Muscle of back (tissue), 11 donors: Measurements from ENCODE around the gene MROH7. TPM values are rescaled to one million over a fixed set of nuclear protein-coding genes. Genes with fewer than 3 reads are reported as not detected.

Experiments used
- DNase-seq, 3 donors: peaks; one replicate each; pipeline versions ENCODE4 v3.0.0 to v3.0.0-alpha.2; 2013
- polyA plus RNA-seq, 10 donors: library from polyadenylated mRNA; unstranded; fragments of 120-200 nt; gene quantifications; one replicate each; pipeline ENCODE4 v1.2.1, GENCODE V29; 2013; ENCODE audit not compliant: insufficient read length in 10 of 10

MROH7 gene
- polyA plus RNA-seq, 10 donors, result 1.3 to 8.5 (median 3.2) TPM

- DNase-seq, result no peak
Measured at GRCh38 chr1:54695764-54696163, 54.2 kb downstream of the MROH7 start.

DNA sequence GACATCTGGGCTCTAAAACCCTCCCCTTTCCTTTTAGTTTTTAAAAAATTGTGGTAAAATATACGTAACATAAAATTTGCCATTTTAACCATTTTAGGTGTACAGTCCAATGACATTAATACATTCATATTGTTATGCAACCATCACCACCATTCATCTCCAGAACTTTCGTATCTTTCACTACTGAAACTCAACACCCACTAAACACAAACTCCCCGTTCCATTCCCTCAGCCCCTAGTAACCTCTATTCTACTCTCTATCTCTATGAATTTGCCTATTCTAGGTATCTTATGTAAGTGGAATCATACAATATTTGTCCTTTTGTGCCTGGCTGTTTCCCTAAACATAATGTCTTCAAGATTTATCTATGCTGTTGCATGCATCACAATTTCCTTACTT, 54.7 kb downstream of the MROH7 start:
- no peak for DNase-seq

- no peak for DNase-seq
Measured at GRCh38 chr1:54697896-54698295, 56.3 kb downstream of the MROH7 start.

DNA sequence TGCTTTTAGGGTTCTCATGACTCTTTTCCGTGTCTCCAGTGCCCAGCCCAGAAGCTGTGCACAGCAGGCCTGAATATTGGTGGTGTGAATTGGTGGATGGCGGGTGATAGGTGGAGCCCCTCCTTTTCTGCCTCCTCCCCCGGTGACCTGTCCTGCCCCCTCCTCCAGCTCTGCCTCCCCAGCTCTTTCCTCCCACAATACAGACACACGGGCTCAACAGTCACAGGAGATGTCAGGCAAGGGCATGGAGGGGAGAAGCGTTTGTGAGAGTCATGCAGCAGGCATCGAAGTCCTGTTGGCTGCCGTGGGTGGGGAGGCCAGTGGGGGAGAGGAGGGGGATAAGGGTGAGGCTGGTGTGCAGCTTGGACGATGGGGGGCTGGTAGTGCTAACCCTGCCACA, 56.8 kb downstream of the MROH7 start:
- DNase-seq, result no peak

- DNase-seq, result no peak
Measured at GRCh38 chr1:54699936-54700525, 58.4 kb downstream of the MROH7 start.

DNA sequence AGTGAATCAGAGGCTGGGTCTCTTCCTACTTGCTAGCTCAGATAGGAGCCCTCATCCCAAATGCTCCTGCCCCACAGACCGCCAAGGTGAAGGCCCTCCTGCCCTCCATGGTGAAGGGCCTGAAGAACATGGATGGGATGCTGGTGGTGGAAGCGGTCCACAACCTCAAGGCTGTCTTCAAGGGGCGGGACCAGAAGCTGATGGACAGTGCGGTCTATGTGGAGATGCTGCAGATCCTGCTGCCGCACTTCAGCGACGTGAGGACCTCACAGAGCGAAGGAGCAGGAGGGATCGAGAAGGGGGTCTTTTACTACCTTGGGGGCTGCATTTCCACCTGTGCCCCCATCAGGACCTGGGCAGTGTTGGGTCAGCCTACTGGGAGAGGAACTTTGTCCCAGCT, 59.5 kb downstream of the MROH7 start:
- DNase-seq, result no peak

- DNase-seq, result no peak
Measured at GRCh38 chr1:54701996-54702395, 60.4 kb downstream of the MROH7 start.

- DNase-seq, result no peak
Measured at GRCh38 chr1:54703471-54703870, 61.9 kb downstream of the MROH7 start.

GRCh38 chr1:54705153-54705552, 63.6 kb downstream of the MROH7 start:
- DNase-seq, result no peak

DNA sequence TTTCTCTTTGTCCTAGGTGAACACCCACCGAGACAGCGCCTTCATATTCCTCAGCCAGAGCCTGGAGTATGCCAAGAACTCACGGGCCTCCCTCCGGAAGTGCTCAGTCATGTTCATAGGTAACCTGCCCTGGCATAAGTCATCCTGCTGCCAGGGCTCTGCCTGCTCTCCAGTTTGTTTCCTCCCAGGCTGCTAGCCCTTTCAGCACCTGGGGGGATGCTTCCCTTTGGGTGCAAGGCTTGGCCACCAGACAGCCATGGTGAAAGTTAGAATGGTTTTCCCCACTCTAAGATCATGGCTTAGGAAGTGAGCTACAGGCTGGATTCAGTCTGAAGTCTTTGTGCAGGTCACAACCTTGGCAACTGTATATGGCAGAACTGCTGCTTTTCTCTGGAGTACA, 64.8 kb downstream of the MROH7 start:
- DNase-seq, result no peak

DNA sequence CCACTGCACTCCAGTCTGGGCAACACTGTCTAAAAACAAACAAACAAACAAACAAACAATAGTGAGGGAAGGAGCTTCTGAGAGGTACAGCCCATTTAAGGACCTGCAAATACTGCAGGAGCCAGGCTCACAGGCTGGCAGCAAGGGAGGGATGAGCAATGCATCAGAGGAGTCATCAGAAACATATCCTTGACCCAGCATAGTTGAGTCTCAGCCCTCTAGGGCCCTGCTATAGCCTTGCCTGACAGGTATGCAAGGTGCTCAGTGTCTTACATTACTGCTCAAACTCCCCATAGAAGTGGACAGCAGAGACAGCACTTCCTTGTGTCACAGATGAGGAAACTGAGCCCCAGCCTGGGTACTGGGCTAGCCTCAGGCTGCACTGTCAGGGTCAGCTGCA, 66.8 kb downstream of the MROH7 start:
- DNase-seq, result no peak

DNA sequence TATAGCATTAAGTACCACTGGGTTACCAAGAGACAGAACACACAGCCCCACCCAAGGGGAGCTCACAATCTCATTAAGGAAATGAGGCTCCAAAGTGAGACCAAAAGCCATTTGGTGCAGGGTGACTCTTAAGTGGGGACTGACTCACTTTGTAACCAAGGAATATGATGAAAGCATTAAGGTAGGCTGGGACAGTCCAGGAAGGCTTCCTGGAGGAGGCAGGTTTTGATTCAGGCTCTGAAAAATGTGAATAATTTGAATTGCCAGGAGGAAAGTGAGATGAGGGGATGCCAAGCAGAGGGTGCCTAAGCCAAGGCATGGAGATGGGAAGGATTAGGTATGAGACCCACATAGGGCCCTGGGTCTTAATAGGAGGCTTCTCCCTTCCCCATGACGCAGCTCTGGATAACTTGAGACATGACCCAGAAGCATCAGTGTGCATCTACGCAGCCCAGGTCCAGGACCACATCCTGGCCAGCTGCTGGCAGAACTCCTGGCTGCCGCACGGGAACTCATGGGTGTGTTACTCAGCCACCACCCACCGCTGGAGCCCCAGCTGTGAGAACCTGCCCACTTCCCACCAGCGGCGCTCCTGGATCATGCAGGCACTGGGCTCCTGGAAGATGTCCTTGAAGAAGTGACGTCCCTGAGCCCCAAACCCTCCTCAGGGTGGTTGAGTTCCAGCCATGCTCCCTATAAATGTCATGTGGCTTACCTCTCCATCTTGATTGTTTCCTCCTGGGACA, 68.1 kb downstream of the MROH7 start:
- no peak for DNase-seq

DNA sequence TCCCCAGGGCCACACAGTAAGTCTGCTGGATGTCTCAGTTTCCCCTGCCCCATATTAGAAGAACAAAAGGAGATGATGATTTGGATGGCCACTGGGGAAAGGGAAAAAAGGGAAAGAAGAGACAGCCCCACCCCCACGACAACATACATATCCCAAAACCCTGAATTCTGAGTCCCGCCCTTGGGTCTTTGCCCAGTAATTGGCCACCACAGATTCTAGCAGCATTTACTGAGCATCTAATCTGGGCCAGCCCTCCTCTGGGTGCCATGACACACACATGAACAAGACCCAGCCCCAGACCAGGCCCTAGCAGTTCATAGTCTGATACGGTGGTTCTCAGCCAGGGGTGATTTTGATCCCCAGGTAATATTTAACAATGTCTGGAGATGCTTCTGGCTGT, 68.8 kb downstream of the MROH7 start:
- DNase-seq, result no peak

- DNase-seq, result no peak
Measured at GRCh38 chr1:54710841-54711240, 69.3 kb downstream of the MROH7 start.

DNA sequence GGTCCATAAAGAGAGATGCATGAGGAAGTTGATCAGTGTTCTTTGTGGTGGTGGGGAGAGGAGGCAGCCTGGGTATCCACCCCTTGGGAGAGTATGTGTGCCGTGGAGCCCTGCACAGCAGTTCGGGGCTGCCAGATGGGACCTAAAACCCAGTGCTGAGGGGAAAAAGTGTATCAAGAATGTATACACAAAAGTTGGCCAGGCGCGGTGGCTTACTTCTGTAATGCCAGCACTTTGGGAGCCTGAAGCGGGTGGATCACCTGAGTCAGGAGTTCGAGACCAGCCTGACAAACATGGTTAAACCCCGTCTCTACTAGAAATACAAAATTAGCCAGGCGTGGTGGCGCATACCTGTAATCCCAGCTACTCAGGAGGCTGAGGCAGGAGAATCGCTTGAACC, 70.0 kb downstream of the MROH7 start:
- DNase-seq, result no peak

- no peak for DNase-seq
Measured at GRCh38 chr1:54714881-54715492, 73.4 kb downstream of the MROH7 start.

DNA sequence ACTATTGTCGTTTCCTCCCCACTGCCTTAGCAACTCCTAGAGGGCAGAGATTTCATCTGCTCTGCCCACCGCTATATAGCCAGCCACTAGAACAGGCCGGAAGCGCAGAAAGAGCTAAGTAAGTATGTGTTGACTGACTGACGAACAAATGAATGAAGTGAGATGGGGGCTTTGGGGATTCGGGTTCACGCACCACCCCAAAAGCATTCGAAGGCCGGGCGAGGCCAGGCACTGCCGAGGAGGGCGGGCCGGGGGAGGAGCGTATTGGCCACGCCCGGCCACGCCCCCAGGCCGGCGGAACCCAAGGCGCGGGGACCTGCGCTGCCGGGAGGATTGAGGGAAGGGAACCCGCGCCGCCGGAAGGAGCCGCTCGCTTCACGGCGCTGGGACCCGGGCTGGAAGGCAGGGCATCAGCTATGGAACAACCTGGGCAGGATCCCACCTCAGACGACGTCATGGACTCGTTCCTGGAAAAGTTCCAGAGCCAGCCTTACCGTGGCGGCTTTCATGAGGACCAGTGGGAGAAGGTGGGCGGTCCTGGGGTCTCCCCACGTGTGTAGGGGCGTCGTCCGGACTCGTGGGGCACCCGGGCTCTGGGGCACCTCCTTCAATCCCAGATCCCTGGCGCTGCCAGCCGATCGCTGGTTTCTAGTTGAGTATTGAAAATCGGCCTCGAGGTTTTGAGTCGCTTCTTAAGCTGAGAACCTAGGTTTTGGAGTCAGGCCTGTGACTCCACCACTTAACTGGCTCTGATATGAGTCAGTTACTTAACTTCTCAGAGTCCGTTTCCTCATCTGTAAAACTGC, 74.1 kb downstream of the MROH7 start, which contains the start of gene TTC4:
Gene TTC4 (plus strand): TSS at position 369 of the 806 bp plus-strand sequence. CDS start 48 bp downstream, at position 417.
- DNase-seq, result peak; percentile 75 to 95 (median 89)

GRCh38 chr1:54716299-54717047, 74.9 kb downstream of the MROH7 start:
- peak in 1 of 3 donors; percentile 29 for DNase-seq

DNA sequence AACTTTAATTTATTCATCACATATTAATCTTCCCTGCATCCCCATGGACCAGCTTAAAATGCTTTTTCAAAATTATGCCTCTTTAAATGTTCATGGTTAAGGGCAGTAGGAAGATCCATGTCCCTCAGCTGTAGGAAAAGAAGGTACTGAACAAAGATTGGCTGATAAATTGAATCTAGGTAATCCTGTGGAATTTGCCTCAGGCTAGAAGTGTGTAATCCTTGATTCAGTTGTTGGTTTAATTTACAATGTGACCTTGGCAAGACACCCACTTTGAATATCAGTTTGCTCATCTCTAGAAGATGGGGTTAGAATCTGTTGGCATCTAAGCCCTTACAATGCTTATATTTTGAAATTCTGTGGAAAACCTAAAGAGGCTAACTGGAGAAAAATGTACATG, 80.1 kb downstream of the MROH7 start:
- no peak for DNase-seq

- DNase-seq, result no peak
Measured at GRCh38 chr1:54723985-54724384, 82.4 kb downstream of the MROH7 start.

DNA sequence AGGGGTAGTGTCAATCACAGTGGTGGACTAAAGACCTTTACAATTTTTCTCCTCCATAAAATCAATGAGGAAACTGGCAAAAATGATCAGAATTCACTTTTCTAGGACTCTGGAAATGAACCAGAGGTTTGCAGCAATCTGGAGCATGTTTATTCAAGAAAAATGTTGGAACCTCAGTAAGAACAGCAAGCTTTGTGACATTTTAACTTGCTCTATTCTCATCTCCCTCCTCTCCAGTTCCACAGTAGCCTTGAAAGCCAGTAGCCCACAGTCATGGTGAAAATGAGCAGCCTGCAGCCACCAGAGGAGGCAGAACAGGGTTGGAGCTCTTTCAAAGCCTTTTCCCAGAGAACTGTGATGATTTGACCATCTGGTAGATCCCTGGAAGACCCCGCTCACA, 83.2 kb downstream of the MROH7 start:
- no peak for DNase-seq

DNA sequence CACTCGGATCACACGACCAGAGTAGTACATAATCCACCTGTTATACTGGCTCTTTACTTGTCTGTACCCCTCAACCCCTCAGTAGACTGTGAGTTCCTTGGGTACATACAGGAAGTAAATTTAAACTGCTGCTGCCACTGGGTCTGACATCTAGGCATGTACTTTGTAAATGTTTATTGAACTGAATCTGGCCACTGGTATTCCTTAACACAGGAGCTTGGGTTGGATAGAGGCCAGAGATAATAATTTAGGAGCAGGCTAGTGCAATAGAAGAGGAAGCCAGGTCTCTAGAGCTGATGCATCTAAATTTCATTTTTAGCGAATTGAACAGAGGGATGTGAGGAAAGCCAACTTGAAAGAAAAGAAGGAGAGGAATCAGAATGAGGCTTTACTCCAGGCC, 86.4 kb downstream of the MROH7 start:
- no peak for DNase-seq
